ENCODE results near the gene SNHG17.
"Not testable (repeated sequence)": the region's sequence is repeated elsewhere in the genome, so short reads cannot be mapped to it uniquely, and the experiment has no call there.

SNHG17 gene

DNA sequence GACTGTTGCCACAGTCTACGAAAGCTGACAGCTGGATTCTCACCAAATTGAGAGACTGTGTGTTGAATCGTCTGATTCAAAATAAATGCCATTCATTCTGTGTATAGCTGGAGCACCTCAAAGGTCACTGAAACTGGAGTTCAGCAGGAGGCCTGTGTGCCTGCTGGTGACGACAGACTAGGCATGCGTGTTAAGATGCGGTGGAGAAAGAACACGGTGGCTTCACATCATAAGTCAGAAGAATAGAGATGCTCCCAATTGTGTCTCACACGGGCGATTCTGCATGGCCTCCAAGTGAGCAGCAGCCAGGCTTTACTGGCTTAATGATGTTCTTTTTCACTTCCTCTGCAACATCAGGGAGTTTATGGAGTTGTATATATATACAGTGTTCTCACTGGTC is 32.3 kb downstream of the SNHG17 start:
- H3K9ac ChIP-seq (ENCODE audit: low read depth in 1 of 2, low read length in 2 of 2), result no peak overlapping the region
- no peaks in the 10 kb centered on the region for H3K4me1 ChIP-seq (ENCODE audit: control insufficient read depth in 2 of 2, insufficient read depth in 2 of 2, low read length in 2 of 2)
- H3K9me3 ChIP-seq (ENCODE audit: control insufficient read depth in 2 of 2, low read length in 2 of 2), result no peaks in the 10 kb centered on the region
- H3K4me3 ChIP-seq (ENCODE audit: low read length in 2 of 2), result no peak overlapping the region
- H3K27me3 ChIP-seq (ENCODE audit: control insufficient read depth in 2 of 2, insufficient read depth in 2 of 2, low read length in 2 of 2), result no peaks in the 10 kb centered on the region
- H3K27ac ChIP-seq (ENCODE audit: low read depth in 2 of 2, low read length in 2 of 2), result no peak overlapping the region
- no peaks in the 10 kb centered on the region for H3K36me3 ChIP-seq (ENCODE audit: control insufficient read depth in 2 of 2, insufficient read depth in 2 of 2, low read length in 2 of 2)

DNA sequence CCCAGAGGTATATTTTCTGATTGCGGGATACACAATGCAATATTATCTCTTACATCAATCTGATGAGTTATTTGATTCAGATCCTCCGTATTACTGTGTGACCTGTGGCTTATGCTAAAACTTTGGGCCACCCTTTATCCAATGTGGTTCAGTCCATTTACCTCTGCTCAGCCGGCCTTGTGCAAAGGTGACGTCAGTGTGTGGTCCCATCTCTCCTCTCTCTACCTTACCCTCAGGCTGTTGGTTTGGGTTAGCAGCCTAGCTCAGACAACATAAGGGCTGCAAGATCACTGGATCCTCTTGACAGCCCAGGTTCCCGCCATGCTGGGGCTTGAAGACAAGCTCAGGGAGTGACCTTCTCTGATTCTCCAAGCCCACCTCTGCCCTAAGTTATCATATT is 33.0 kb downstream of the SNHG17 start:
- Histone ChIP-seq H3K36me3 (ENCODE audit: control insufficient read depth in 2 of 2, insufficient read depth in 2 of 2, low read length in 2 of 2) (no peaks in the 10 kb centered on the region), H3K4me3 (ENCODE audit: low read length in 2 of 2) (no peak overlapping the region), H3K4me1 (ENCODE audit: control insufficient read depth in 2 of 2, insufficient read depth in 2 of 2, low read length in 2 of 2) (no peaks in the 10 kb centered on the region), H3K27ac (ENCODE audit: low read depth in 2 of 2, low read length in 2 of 2) (no peak overlapping the region), H3K9ac (ENCODE audit: low read depth in 1 of 2, low read length in 2 of 2) (no peak overlapping the region), H3K27me3 (ENCODE audit: control insufficient read depth in 2 of 2, insufficient read depth in 2 of 2, low read length in 2 of 2) (no peaks in the 10 kb centered on the region), H3K9me3 (ENCODE audit: control insufficient read depth in 2 of 2, low read length in 2 of 2) (no peaks in the 10 kb centered on the region)

DNA sequence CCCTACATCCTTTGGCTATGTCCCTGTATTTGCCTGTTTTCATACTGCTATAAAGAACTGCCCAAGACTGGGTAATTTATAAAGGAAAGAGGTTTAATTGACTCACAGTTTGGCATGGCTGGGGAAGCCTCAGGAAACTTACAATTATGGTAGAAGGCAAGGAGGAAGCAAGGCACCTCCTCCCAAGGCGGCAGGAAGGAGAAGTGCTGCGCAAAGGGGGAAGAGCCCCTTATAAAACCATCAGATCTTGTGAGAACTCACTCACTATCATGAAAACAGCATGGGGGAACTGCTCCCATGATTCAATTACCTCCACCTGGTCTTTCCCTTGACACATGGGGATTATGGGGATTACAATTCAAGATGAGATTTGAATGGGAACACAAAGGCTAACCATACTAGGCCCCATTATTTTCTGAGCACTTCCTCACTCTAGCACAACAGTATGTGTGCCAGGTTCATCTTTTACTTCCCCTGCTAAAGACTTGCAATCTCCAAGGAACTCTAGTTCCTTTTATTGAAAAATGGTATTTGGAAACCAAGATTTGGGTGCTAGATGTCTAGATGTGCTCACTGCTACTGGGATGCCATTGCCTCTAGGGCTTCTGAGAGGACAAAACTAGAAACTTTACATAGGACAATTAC is 39.3 kb downstream of the SNHG17 start:
- not testable (repeated sequence) for H3K9ac ChIP-seq (ENCODE audit: low read depth in 1 of 2, low read length in 2 of 2); H3K4me3 ChIP-seq (ENCODE audit: low read length in 2 of 2); H3K36me3 ChIP-seq (ENCODE audit: control insufficient read depth in 2 of 2, insufficient read depth in 2 of 2, low read length in 2 of 2); H3K27me3 ChIP-seq (ENCODE audit: control insufficient read depth in 2 of 2, insufficient read depth in 2 of 2, low read length in 2 of 2); H3K27ac ChIP-seq (ENCODE audit: low read depth in 2 of 2, low read length in 2 of 2); H3K4me1 ChIP-seq (ENCODE audit: control insufficient read depth in 2 of 2, insufficient read depth in 2 of 2, low read length in 2 of 2); H3K9me3 ChIP-seq (ENCODE audit: control insufficient read depth in 2 of 2, low read length in 2 of 2)

DNA sequence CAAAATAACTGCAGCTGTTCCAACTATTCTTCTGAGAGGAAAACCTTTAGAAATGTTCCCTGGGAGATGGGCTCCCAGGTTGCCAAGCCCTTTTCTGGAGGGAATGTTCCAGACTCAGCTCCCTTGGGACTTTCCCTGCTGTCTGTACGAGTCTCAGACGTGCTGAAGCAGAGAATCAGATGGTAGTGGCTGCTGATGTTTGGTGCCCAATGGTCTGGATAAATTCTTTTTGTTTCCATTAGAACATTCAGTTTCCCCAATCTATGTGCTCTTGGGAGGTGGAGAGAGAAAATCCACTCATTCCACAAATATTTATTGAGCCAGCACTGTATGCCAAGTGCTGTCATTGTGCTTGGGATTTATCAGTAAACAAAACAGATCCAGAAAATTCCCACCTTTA is 40.0 kb downstream of the SNHG17 start:
- H3K36me3 ChIP-seq (ENCODE audit: control insufficient read depth in 2 of 2, insufficient read depth in 2 of 2, low read length in 2 of 2), result no peaks in the 10 kb centered on the region
- H3K4me1 ChIP-seq (ENCODE audit: control insufficient read depth in 2 of 2, insufficient read depth in 2 of 2, low read length in 2 of 2), result no peaks in the 10 kb centered on the region
- H3K27me3 ChIP-seq (ENCODE audit: control insufficient read depth in 2 of 2, insufficient read depth in 2 of 2, low read length in 2 of 2), result peaks cover 0 to 2% of the 10 kb centered on the region in 2 donors
- no peaks in the 10 kb centered on the region for H3K9me3 ChIP-seq (ENCODE audit: control insufficient read depth in 2 of 2, low read length in 2 of 2)
- H3K4me3 ChIP-seq (ENCODE audit: low read length in 2 of 2), result no peak overlapping the region
- no peak overlapping the region for H3K27ac ChIP-seq (ENCODE audit: low read depth in 2 of 2, low read length in 2 of 2)
- no peak overlapping the region for H3K9ac ChIP-seq (ENCODE audit: low read depth in 1 of 2, low read length in 2 of 2)

DNA sequence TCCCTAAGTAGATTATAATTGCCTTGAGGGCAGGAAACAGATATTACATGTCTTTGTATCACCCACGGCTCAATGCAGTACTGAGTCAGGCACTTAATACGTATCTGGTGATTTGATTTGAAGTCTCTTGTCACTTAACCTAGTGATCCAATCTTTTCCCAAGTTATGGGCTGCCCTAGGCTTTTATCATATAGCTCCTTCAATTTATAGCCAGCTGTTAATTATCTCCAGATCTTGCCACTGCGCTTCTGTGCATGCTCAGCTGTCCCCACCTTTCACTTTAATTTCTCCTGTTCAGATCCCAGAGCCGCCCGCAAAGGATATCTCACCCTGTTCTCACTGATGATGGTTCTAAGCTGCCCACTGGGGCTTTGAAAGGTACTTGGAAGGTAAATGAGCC is 41.9 kb downstream of the SNHG17 start:
- no peak overlapping the region for H3K27ac ChIP-seq (ENCODE audit: low read depth in 2 of 2, low read length in 2 of 2)
- H3K27me3 ChIP-seq (ENCODE audit: control insufficient read depth in 2 of 2, insufficient read depth in 2 of 2, low read length in 2 of 2), result peaks cover 0 to 2% of the 10 kb centered on the region in 2 donors

DNA sequence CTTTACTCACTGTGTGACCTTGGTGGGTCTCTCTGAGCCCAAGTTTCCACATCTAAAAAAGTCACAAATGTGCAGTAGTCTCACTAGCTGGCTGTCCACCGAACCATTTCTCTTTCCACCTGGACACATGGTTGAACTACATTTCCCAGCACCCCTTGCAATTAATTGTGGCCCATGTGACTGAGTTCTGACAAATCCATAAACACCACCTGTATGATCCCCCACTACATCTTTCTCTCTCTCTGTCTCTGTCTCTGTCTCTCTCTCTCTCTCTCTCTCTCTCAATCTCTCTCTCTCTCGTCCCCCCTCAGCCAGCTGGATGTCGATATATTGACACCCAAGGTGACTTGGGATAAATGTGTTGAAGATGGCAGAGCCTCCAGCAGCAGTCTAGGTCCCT is 42.8 kb downstream of the SNHG17 start:
- no peak overlapping the region for H3K27ac ChIP-seq (ENCODE audit: low read depth in 2 of 2, low read length in 2 of 2)
- no peak overlapping the region for H3K9ac ChIP-seq (ENCODE audit: low read depth in 1 of 2, low read length in 2 of 2)
- no peaks in the 10 kb centered on the region for H3K4me1 ChIP-seq (ENCODE audit: control insufficient read depth in 2 of 2, insufficient read depth in 2 of 2, low read length in 2 of 2)
- no peak overlapping the region for H3K4me3 ChIP-seq (ENCODE audit: low read length in 2 of 2)
- no peaks in the 10 kb centered on the region for H3K9me3 ChIP-seq (ENCODE audit: control insufficient read depth in 2 of 2, low read length in 2 of 2)
- H3K27me3 ChIP-seq (ENCODE audit: control insufficient read depth in 2 of 2, insufficient read depth in 2 of 2, low read length in 2 of 2), result peaks cover 0 to 2% of the 10 kb centered on the region in 2 donors
- no peaks in the 10 kb centered on the region for H3K36me3 ChIP-seq (ENCODE audit: control insufficient read depth in 2 of 2, insufficient read depth in 2 of 2, low read length in 2 of 2)

More for the DNA sequence above, 41.9 kb downstream of the SNHG17 start:
- H3K4me1 ChIP-seq (ENCODE audit: control insufficient read depth in 2 of 2, insufficient read depth in 2 of 2, low read length in 2 of 2), result no peaks in the 10 kb centered on the region
- H3K36me3 ChIP-seq (ENCODE audit: control insufficient read depth in 2 of 2, insufficient read depth in 2 of 2, low read length in 2 of 2), result no peaks in the 10 kb centered on the region
- H3K9ac ChIP-seq (ENCODE audit: low read depth in 1 of 2, low read length in 2 of 2), result no peak overlapping the region
- no peaks in the 10 kb centered on the region for H3K9me3 ChIP-seq (ENCODE audit: control insufficient read depth in 2 of 2, low read length in 2 of 2)
- no peak overlapping the region for H3K4me3 ChIP-seq (ENCODE audit: low read length in 2 of 2)

DNA sequence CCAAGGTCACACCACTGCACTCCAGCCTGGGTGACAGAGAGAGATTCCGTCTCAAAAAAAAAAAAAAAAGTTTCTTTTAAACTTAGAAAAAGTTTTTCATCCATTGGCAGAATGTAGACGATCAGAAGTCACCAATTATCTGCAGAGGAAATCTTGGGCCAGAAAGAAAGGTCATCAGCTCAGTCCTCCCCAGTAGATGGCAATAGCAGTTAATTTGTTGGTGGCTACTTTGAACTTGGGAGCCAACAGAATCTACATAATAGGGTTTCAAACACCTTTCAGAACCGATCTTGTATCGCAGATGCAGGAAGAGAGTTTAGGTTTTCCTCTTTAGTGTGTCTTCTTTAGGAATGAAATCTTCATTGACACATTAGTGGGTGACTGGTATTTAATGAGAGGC is 47.2 kb downstream of the SNHG17 start:
- H3K36me3 ChIP-seq (ENCODE audit: control insufficient read depth in 2 of 2, insufficient read depth in 2 of 2, low read length in 2 of 2), result no peaks in the 10 kb centered on the region
- peaks cover 0 to 2% of the 10 kb centered on the region in 2 donors for H3K27me3 ChIP-seq (ENCODE audit: control insufficient read depth in 2 of 2, insufficient read depth in 2 of 2, low read length in 2 of 2)
- no peaks in the 10 kb centered on the region for H3K4me1 ChIP-seq (ENCODE audit: control insufficient read depth in 2 of 2, insufficient read depth in 2 of 2, low read length in 2 of 2)
- H3K4me3 ChIP-seq (ENCODE audit: low read length in 2 of 2), result no peak overlapping the region
- no peaks in the 10 kb centered on the region for H3K9me3 ChIP-seq (ENCODE audit: control insufficient read depth in 2 of 2, low read length in 2 of 2)
- H3K9ac ChIP-seq (ENCODE audit: low read depth in 1 of 2, low read length in 2 of 2), result no peak overlapping the region
- no peak overlapping the region for H3K27ac ChIP-seq (ENCODE audit: low read depth in 2 of 2, low read length in 2 of 2)

DNA sequence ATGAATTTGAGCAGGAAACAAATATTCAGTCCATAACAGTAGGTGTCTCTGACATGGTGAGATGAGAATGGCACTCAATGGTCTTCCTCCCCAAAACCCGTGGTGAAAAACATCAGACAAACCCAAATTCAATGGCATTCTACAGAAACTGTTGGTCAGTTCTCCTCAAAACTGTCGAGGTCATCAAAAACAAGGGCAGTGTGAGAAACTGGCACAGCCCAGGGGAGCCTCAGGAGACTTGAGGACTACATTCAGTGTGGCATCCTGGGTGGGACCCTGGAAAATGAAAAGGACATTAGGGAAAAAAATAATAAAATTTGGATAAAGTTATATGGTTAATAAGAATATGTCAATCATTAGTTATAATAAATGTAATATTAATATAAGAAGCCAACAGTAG is 48.3 kb downstream of the SNHG17 start:
- no peaks in the 10 kb centered on the region for H3K4me1 ChIP-seq (ENCODE audit: control insufficient read depth in 2 of 2, insufficient read depth in 2 of 2, low read length in 2 of 2)
- H3K27me3 ChIP-seq (ENCODE audit: control insufficient read depth in 2 of 2, insufficient read depth in 2 of 2, low read length in 2 of 2), result peaks cover 0 to 2% of the 10 kb centered on the region in 2 donors
- no peaks in the 10 kb centered on the region for H3K9me3 ChIP-seq (ENCODE audit: control insufficient read depth in 2 of 2, low read length in 2 of 2)
- H3K4me3 ChIP-seq (ENCODE audit: low read length in 2 of 2), result no peak overlapping the region
- no peak overlapping the region for H3K9ac ChIP-seq (ENCODE audit: low read depth in 1 of 2, low read length in 2 of 2)
- H3K36me3 ChIP-seq (ENCODE audit: control insufficient read depth in 2 of 2, insufficient read depth in 2 of 2, low read length in 2 of 2), result no peaks in the 10 kb centered on the region
- no peak overlapping the region for H3K27ac ChIP-seq (ENCODE audit: low read depth in 2 of 2, low read length in 2 of 2)

DNA sequence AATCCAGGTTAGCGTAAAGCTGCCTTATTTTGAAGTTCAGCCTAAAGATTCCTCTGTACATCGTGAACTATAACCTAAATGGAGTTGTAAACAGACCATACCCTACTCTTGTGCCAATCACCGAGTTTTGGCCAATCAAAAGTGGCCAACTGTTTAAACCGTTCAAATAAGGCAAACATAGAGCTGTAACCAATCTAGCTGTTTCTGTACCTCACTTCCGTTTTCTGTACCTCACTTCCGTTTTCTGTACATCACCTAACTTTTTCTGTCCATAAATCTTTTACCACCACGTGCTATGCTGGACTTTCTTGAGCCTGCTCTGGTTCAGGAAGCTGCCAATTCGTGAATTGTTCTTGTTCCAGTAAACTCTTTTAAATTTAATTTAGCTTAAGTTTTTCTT is 49.1 kb downstream of the SNHG17 start:
- Histone ChIP-seq H3K4me1 (ENCODE audit: control insufficient read depth in 2 of 2, insufficient read depth in 2 of 2, low read length in 2 of 2) (no peaks in the 10 kb centered on the region), H3K9ac (ENCODE audit: low read depth in 1 of 2, low read length in 2 of 2) (no peak overlapping the region), H3K27ac (ENCODE audit: low read depth in 2 of 2, low read length in 2 of 2) (no peak overlapping the region), H3K4me3 (ENCODE audit: low read length in 2 of 2) (no peak overlapping the region), H3K36me3 (ENCODE audit: control insufficient read depth in 2 of 2, insufficient read depth in 2 of 2, low read length in 2 of 2) (no peaks in the 10 kb centered on the region), H3K27me3 (ENCODE audit: control insufficient read depth in 2 of 2, insufficient read depth in 2 of 2, low read length in 2 of 2) (peaks cover 0 to 2% of the 10 kb centered on the region in 2 donors), H3K9me3 (ENCODE audit: control insufficient read depth in 2 of 2, low read length in 2 of 2) (no peaks in the 10 kb centered on the region)

DNA sequence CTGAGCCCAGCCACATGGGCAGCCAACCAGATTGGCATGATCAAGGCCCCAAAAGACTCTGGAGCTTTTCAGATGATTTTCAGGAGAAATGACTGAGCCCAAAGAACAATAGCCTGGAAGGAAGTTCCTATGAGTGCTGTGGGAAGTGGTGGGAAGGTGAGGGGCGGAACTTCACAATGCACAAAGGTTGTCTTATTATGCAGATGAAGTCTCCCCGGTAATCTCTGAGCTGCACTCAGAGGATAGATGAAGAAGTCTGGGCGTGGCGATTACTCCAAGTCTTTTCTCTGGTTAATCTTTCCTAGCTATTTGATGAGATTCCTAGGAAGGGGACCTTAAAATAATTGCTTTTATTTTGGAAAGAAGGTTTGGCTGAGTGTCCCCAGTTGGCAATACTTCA is 52.0 kb downstream of the SNHG17 start:
- no peak overlapping the region for H3K9ac ChIP-seq (ENCODE audit: low read depth in 1 of 2, low read length in 2 of 2)
- H3K9me3 ChIP-seq (ENCODE audit: control insufficient read depth in 2 of 2, low read length in 2 of 2), result no peaks in the 10 kb centered on the region
- H3K4me1 ChIP-seq (ENCODE audit: control insufficient read depth in 2 of 2, insufficient read depth in 2 of 2, low read length in 2 of 2), result no peaks in the 10 kb centered on the region
- no peaks in the 10 kb centered on the region for H3K27me3 ChIP-seq (ENCODE audit: control insufficient read depth in 2 of 2, insufficient read depth in 2 of 2, low read length in 2 of 2)
- no peak overlapping the region for H3K27ac ChIP-seq (ENCODE audit: low read depth in 2 of 2, low read length in 2 of 2)
- H3K36me3 ChIP-seq (ENCODE audit: control insufficient read depth in 2 of 2, insufficient read depth in 2 of 2, low read length in 2 of 2), result no peaks in the 10 kb centered on the region
- H3K4me3 ChIP-seq (ENCODE audit: low read length in 2 of 2), result no peak overlapping the region

DNA sequence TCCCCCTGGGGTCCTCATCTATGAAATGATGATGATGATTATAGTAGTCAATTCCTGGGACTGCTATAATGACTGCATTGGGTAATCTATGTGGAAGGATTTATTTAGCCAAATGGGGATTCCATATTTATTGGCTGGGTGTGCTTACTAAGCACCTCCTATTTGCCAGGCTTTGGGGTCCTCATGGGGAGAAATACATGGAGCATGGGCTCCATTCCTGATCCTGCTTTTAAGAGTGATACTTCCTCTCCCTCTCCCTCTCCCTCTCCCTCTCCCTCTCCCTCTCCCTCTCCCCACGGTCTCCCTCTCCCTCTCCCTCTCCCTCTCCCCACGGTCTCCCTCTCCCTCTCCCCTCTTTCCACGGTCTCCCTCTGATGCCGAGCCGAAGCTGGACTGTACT is 57.3 kb downstream of the SNHG17 start:
- not testable (repeated sequence) for H3K36me3 ChIP-seq (ENCODE audit: control insufficient read depth in 2 of 2, insufficient read depth in 2 of 2, low read length in 2 of 2); H3K27me3 ChIP-seq (ENCODE audit: control insufficient read depth in 2 of 2, insufficient read depth in 2 of 2, low read length in 2 of 2); H3K27ac ChIP-seq (ENCODE audit: low read depth in 2 of 2, low read length in 2 of 2); H3K4me1 ChIP-seq (ENCODE audit: control insufficient read depth in 2 of 2, insufficient read depth in 2 of 2, low read length in 2 of 2); H3K4me3 ChIP-seq (ENCODE audit: low read length in 2 of 2); H3K9ac ChIP-seq (ENCODE audit: low read depth in 1 of 2, low read length in 2 of 2); H3K9me3 ChIP-seq (ENCODE audit: control insufficient read depth in 2 of 2, low read length in 2 of 2)
